Measurements from ENCODE around the gene KLHL25.

DNA sequence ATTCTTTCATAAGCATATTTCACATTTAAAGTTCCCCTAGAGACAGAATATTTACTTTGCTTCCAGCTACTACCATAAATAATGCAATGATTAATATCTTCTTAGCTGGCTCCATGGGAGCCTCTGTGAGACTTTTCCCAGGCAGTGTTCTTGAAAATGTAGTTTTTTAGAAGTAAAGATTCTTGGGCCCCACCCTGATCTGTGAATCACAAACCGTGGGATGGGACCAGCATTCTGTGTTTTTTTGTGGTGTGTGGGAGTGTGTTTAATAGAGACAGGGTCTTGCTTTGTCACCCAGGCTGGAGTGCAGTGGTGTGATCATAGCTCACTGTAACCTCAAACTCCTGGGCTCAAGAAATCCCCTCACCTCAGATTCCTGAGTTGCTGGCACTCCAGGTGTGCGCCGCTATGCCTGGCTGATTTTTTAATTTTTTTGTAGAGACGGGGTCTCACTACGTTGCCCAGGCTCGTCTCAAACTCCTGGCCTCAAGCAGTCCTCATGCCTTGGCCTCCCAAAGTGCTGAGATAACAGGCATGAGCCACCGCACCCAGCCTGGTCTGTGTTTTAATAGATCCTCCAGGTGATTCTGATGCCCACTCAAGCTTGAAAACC lies 83.0 kb downstream of the KLHL25 start:
- no peak for TF ChIP-seq MAFK (IDR thresholded peaks at IDR 0.05; ENCODE audit: partially characterized antibody)
- TF ChIP-seq RCOR1 (IDR thresholded peaks at IDR 0.05; ENCODE audit: low read depth, low read length) = no peak
- no peak for TF ChIP-seq CTCF (IDR thresholded peaks at IDR 0.05)
- TF ChIP-seq EP300 (IDR thresholded peaks at IDR 0.05) = no peak
- TF ChIP-seq HDAC2 (IDR thresholded peaks at IDR 0.05) = no peak
- no peak for TF ChIP-seq ZSCAN20 (CRISPR knock-in tag; IDR thresholded peaks at IDR 0.05)
- TF ChIP-seq POLR2A (IDR thresholded peaks at IDR 0.05; ENCODE audit: low read length) = no peak
- TF ChIP-seq HOXA7 (CRISPR knock-in tag; IDR thresholded peaks at IDR 0.05) = no peak
- TF ChIP-seq, protein P1, sequence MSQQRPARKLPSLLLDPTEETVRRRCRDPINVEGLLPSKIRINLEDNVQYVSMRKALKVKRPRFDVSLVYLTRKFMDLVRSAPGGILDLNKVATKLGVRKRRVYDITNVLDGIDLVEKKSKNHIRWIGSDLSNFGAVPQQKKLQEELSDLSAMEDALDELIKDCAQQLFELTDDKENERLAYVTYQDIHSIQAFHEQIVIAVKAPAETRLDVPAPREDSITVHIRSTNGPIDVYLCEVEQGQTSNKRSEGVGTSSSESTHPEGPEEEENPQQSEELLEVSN (IDR thresholded peaks at IDR 0.05; ENCODE audit: borderline replicate concordance, low read depth) = no peak
- no peak for TF ChIP-seq USF2 (IDR thresholded peaks at IDR 0.05)

Data from A549 (cell line).